Sigmoid colon (tissue), 7 donors: Measurements from ENCODE around the gene IRX3. TPM values are rescaled to one million over a fixed set of nuclear protein-coding genes. Genes with fewer than 3 reads are reported as not detected.
A peak's percentile ranks its signal among the peaks of the same experiment; 100 is the strongest.

ENCODE experiments used
- DNase-seq: peaks from one replicate; pipeline ENCODE4 v3.0.0-alpha.2; 2019
- H3K27ac ChIP-seq, 4 donors: fragments of 200-600 bp; sonication (generic); one replicate each; pipeline ENCODE4 v1.5.1; 2016 to 2019; ENCODE audit warnings: mild to moderate bottlenecking in 1 of 4
- H3K27me3 ChIP-seq, 3 donors: fragments of 200-600 bp; sonication (generic); one replicate each; pipeline ENCODE4 v1.5.1; 2019; ENCODE audit warnings: mild to moderate bottlenecking in 1 of 3
- H3K36me3 ChIP-seq, 4 donors: fragments of 200-600 bp; sonication (generic); one replicate each; pipeline ENCODE4 v1.5.1; 2016 to 2019
- H3K4me1 ChIP-seq, 4 donors: fragments of 200-600 bp; sonication (generic); one replicate each; pipeline ENCODE4 v1.5.1; 2017 to 2019
- H3K4me3 ChIP-seq, 4 donors: fragments of 200-600 bp; sonication (generic); one replicate each; pipeline ENCODE4 v1.5.1; 2017 to 2019; ENCODE audit warnings: mild to moderate bottlenecking in 2 of 4, moderate library complexity in 1 of 4
- H3K9me3 ChIP-seq, 4 donors: fragments of 200-600 bp in 3 of 4; sonication (generic) in 3 of 4; one replicate each; pipeline versions ENCODE4 v1.5.1 to v1.6.1; 2013 to 2019
- CTCF ChIP-seq, 4 experiments: fragments of 450-650 bp in 3 of 4; fragments of 200-600 bp in 1 of 4; IDR thresholded peaks; one replicate each; pipeline ENCODE4 v1.5.1; 2016 to 2019; ENCODE audit warnings: antibody characterized with exemption in 4 of 4, mild to moderate bottlenecking in 3 of 4, moderate library complexity in 2 of 4
- EP300 ChIP-seq, 4 donors: sonication (generic); formaldehyde crosslinking; IDR thresholded peaks; one replicate each; pipeline ENCODE4 v1.6.1; 2017; ENCODE audit warnings: antibody characterized with exemption in 4 of 4
- POLR2A ChIP-seq, 2 donors: fragments of 450-650 bp; IDR thresholded peaks; one replicate each; pipeline ENCODE4 v1.6.1; 2016; ENCODE audit warnings: antibody characterized with exemption in 2 of 2, mild to moderate bottlenecking in 2 of 2, moderate library complexity in 2 of 2
- POLR2AphosphoS5 ChIP-seq, 4 donors: sonication (generic); formaldehyde crosslinking; IDR thresholded peaks; one replicate each; pipeline ENCODE4 v1.6.1; 2017; ENCODE audit warnings: antibody characterized with exemption in 4 of 4
- WGBS, 2 donors: extraction: QIAGEN DNeasy Blood & Tissue Kit; methylation state at CpG; one replicate each; pipeline ENCODE4 v1.1.7; 2013; 5-methylcytosine and 5-hydroxymethylcytosine counted together
- intact Hi-C: fragments of 100-400 bp; cut with DNase I; formaldehyde crosslinking; loops from one replicate; pipeline ENCODE4 v1.15.1; 2023
- polyA plus RNA-seq, 3 donors: library from polyadenylated mRNA; stranded (reverse); fragments of 200-250 nt; gene quantifications; one replicate each; pipeline ENCODE4 v1.2.3, GENCODE V29; 2013
- total RNA-seq, 4 donors: library from RNA; depleted of rRNA; stranded (reverse); fragments of >200 nt; gene quantifications; one replicate each; pipeline ENCODE4 v1.1.0, GENCODE V29; 2016
- donor health status: healthy with polysubstance abuse.
- donor health status: Bipolar disorder and iron deficiency.
- donor health status: healthy.

Gene IRX3
- total and polyA plus RNA-seq, 7 donors: 0.10 to 0.33 (median 0.27) TPM; not detected in 4

- 91 to 92% methylated on average over 3 of the region's 3 CpGs for WGBS, 2 donors
- no peaks in the 10 kb centered on the region for H3K36me3 ChIP-seq
- no peaks in the 10 kb centered on the region for H3K9me3 ChIP-seq
- no peak overlapping the region for H3K27ac ChIP-seq
- intact Hi-C loops: no loop called here
- DNase-seq: peak; percentile 26
- H3K4me1 ChIP-seq: no peaks in the 10 kb centered on the region
- TF ChIP-seq CTCF (IDR thresholded peaks at IDR 0.05): no peak
- TF ChIP-seq EP300 (IDR thresholded peaks at IDR 0.05): no peak
- TF ChIP-seq POLR2AphosphoS5 (IDR thresholded peaks at IDR 0.05): no peak
- no peak for TF ChIP-seq POLR2A (IDR thresholded peaks at IDR 0.05)
- no peaks in the 10 kb centered on the region for H3K27me3 ChIP-seq
- H3K4me3 ChIP-seq: no peak overlapping the region
Measured at GRCh38 chr16:54312502-54312991, 26.0 kb upstream of the IRX3 start.

- 60 to 66% methylated on average over 5 of the region's 5 CpGs for WGBS, 2 donors
- Histone ChIP-seq H3K4me3 (no peak overlapping the region), H3K9me3 (no peaks in the 10 kb centered on the region), H3K4me1 (no peaks in the 10 kb centered on the region), H3K27ac (no peak overlapping the region), H3K36me3 (no peaks in the 10 kb centered on the region), H3K27me3 (peaks cover 0 to 10% (median 4%) of the 10 kb centered on the region in 3 donors)
- TF ChIP-seq CTCF (IDR thresholded peaks at IDR 0.05) (no peak), EP300 (IDR thresholded peaks at IDR 0.05) (no peak), POLR2AphosphoS5 (IDR thresholded peaks at IDR 0.05) (no peak), POLR2A (IDR thresholded peaks at IDR 0.05) (no peak)
- intact Hi-C loops: no loop called here
- DNase-seq: no peak
Measured at GRCh38 chr16:54309341-54309740, 22.8 kb upstream of the IRX3 start.

GRCh38 chr16:54305080-54305479 lies 18.5 kb upstream of the IRX3 start:
- Histone ChIP-seq H3K27ac (no peak overlapping the region), H3K36me3 (no peaks in the 10 kb centered on the region), H3K4me3 (no peak overlapping the region), H3K4me1 (no peaks in the 10 kb centered on the region), H3K9me3 (no peaks in the 10 kb centered on the region), H3K27me3 (peaks cover 0 to 14% (median 4%) of the 10 kb centered on the region in 3 donors)
- DNase-seq: no peak
- intact Hi-C loops: no loop called here
- 63 to 89% methylated on average over 3 of the region's 3 CpGs for WGBS, 2 donors
- no peak for TF ChIP-seq EP300 (IDR thresholded peaks at IDR 0.05)
- no peak for TF ChIP-seq CTCF (IDR thresholded peaks at IDR 0.05)

- no peak overlapping the region for H3K4me3 ChIP-seq
- peaks cover 0 to 14% (median 4%) of the 10 kb centered on the region in 3 donors for H3K27me3 ChIP-seq
Measured at GRCh38 chr16:54303613-54304012, 17.0 kb upstream of the IRX3 start.

More at GRCh38 chr16:54303613-54304012, 17.0 kb upstream of the IRX3 start:
- intact Hi-C loops: no loop called here
- Histone ChIP-seq H3K4me1 (no peaks in the 10 kb centered on the region), H3K36me3 (no peaks in the 10 kb centered on the region), H3K9me3 (no peaks in the 10 kb centered on the region), H3K27ac (no peak overlapping the region)
- TF ChIP-seq POLR2A (IDR thresholded peaks at IDR 0.05) (no peak), POLR2AphosphoS5 (IDR thresholded peaks at IDR 0.05) (no peak), CTCF (IDR thresholded peaks at IDR 0.05) (no peak), EP300 (IDR thresholded peaks at IDR 0.05) (no peak)
- 74 to 78% methylated on average over 8 of the region's 8 CpGs for WGBS, 2 donors
- no peak for DNase-seq
